BJ (cell line): ENCODE results near the gene CCHCR1. TPM values are rescaled to one million over a fixed set of nuclear protein-coding genes. Genes with fewer than 3 reads are reported as not detected.

Source experiments
- CTCF ChIA-PET: fragments of 350-600 bp; formaldehyde crosslinking; extraction: SDS; loops from one replicate; lab custom pipeline; 2021; ENCODE audit warnings: antibody characterized with exemption, inconsistent platforms; lab: Yijun Ruan, JAX
- POLR2A ChIA-PET: fragments of 300-600 bp; sonication (Branson Sonifier 250); formaldehyde crosslinking; extraction: SDS; loops from one replicate; lab custom pipeline; 2021; ENCODE audit warnings: antibody characterized with exemption; lab: Charles Lee
- DNase-seq: peaks from one replicate; pipeline ENCODE4 v3.0.0-alpha.2; 2011; ENCODE audit warnings: low read depth
- H3K27me3 ChIP-seq: 2 replicates; pipeline ENCODE4 v1.6.0; 2011; ENCODE audit warnings: low read length; ENCODE audit not compliant: control insufficient read depth, insufficient read depth
- H3K36me3 ChIP-seq: 2 replicates; pipeline ENCODE4 v1.5.1; 2011; ENCODE audit warnings: low read length; ENCODE audit not compliant: control insufficient read depth, insufficient read depth
- H3K4me3 ChIP-seq: 2 replicates; pipeline ENCODE4 v1.5.1; 2011; ENCODE audit warnings: low read depth, mild to moderate bottlenecking, control low read depth, low read length
- polyA plus RNA-seq: library from polyadenylated mRNA; depleted of rRNA; stranded (reverse); fragments of >200 nt; gene quantifications from 2 replicates; pipeline ENCODE4 v1.2.3, GENCODE V29; 2011
- TF ChIP-seq, protein P1 (sequence below): IDR thresholded peaks from 2 replicates; pipeline ENCODE4 v1.5.1; 2011; ENCODE audit warnings: low read depth, mild to moderate bottlenecking, control low read depth, inconsistent platforms, low read length, moderate library complexity; ENCODE audit not compliant: insufficient read depth

Gene CCHCR1
- polyA plus RNA-seq, 1 experiment: 15.5 TPM

GRCh38 chr6:31162463-31163165, 5.0 kb upstream of the CCHCR1 start:
- TF ChIP-seq, protein P1, sequence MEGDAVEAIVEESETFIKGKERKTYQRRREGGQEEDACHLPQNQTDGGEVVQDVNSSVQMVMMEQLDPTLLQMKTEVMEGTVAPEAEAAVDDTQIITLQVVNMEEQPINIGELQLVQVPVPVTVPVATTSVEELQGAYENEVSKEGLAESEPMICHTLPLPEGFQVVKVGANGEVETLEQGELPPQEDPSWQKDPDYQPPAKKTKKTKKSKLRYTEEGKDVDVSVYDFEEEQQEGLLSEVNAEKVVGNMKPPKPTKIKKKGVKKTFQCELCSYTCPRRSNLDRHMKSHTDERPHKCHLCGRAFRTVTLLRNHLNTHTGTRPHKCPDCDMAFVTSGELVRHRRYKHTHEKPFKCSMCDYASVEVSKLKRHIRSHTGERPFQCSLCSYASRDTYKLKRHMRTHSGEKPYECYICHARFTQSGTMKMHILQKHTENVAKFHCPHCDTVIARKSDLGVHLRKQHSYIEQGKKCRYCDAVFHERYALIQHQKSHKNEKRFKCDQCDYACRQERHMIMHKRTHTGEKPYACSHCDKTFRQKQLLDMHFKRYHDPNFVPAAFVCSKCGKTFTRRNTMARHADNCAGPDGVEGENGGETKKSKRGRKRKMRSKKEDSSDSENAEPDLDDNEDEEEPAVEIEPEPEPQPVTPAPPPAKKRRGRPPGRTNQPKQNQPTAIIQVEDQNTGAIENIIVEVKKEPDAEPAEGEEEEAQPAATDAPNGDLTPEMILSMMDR: no peak
- no peaks in the 10 kb centered on the region for H3K27me3 ChIP-seq
- CTCF ChIA-PET: interaction anchor here (1.2 kb wide), 1 partner anchor 25 kb away, joined by 3 read pairs; no protein-coding TSS in a partner anchor
- POLR2A ChIA-PET: no interaction called here
- H3K36me3 ChIP-seq: peaks cover 2% of the 10 kb centered on the region; the same call in 1 of the 2 replicates
- H3K4me3 ChIP-seq: no peak overlapping the region
- no peak for DNase-seq

DNA sequence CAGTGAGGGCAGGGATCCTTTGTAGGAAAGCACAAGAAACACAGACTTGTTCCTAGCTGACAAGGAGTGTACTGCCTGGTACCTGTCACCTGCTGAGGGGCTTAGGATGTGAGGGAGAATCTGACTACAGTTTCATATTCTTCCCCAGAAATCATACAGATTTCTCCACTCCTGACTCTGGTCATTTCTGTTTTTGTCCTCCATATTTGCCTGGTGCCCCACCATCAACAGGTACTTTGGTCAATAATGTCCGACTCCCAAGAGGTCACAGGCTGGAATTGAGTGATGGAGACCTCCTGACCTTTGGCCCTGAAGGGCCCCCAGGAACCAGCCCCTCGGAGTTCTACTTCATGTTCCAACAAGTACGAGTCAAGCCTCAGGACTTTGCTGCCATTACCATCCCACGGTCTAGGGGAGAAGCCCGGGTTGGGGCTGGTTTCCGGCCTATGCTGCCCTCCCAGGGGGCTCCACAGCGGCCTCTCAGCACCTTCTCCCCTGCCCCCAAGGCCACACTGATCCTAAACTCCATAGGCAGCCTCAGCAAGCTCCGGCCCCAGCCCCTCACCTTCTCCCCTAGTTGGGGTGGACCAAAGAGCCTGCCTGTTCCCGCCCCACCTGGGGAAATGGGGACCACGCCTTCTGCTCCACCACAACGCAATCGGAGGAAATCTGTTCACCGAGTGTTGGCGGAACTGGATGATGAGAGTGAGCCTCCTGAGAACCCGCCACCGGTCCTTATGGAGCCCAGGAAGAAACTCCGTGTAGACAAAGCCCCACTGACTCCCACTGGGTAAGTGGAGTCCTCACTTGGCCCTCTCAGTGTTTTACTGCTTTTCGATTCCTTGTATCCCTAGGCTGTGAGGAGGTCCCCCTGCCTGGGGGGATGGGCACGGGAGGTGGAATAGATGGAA, 3.9 kb upstream of the CCHCR1 start:
- TF ChIP-seq, protein P1: no peak
- ChIA-PET POLR2A (no interaction called here), CTCF (interaction anchor here (0.7 to 0.8 kb wide), 2 partner anchors 33 to 337 kb away, joined by 3 read pairs; no protein-coding TSS in a partner anchor)
- H3K36me3 ChIP-seq: peaks cover 2% of the 10 kb centered on the region; the same call in 1 of the 2 replicates
- no peaks in the 10 kb centered on the region for H3K27me3 ChIP-seq
- no peak for DNase-seq
- H3K4me3 ChIP-seq: no peak overlapping the region

GRCh38 chr6:31158863-31159855, 1.6 kb upstream of the CCHCR1 start:
- peaks cover 2% of the 10 kb centered on the region; the same call in 1 of the 2 replicates for H3K36me3 ChIP-seq
- ChIA-PET POLR2A (no interaction called here), CTCF (interaction anchor here (0.8 to 1.6 kb wide), 6 partner anchors 12 to 45 kb away, joined by 3 to 5 read pairs (median 4); partner anchors contain the start of gene PSORS1C1)
- H3K27me3 ChIP-seq: no peaks in the 10 kb centered on the region
- DNase-seq: no peak
- TF ChIP-seq, protein P1: peak; percentile 33; the same call in 1 of the 2 replicates
- H3K4me3 ChIP-seq: peak overlapping the region; percentile 81

- CTCF ChIA-PET: interaction anchor here (1.0 to 1.5 kb wide), 4 partner anchors 11 to 44 kb away, joined by 3 to 5 read pairs (median 4); partner anchors contain the start of gene PSORS1C1
- no peaks in the 10 kb centered on the region for H3K27me3 ChIP-seq
- POLR2A ChIA-PET: no interaction called here
- peak within 1 kb of the TSS; percentile 81 for H3K4me3 ChIP-seq
- H3K36me3 ChIP-seq: peaks cover 2% of the 10 kb centered on the region; the same call in 1 of the 2 replicates
- TF ChIP-seq, protein P1: no peak
- DNase-seq: peak; percentile 96
Observed at GRCh38 chr6:31158140-31158862, 699 bp upstream of the CCHCR1 start, which contains the start of gene TCF19. TSS of gene TCF19 (plus strand) at chr6:31158589. CDS start at chr6:31159470, 881 bp downstream.
